WTC11 (cell line): ENCODE results near the gene FIS1. TPM values are rescaled to one million over a fixed set of nuclear protein-coding genes. Genes with fewer than 3 reads are reported as not detected.

Experiments
- CBFB ChIP-seq: sonication (generic); formaldehyde crosslinking; IDR thresholded peaks from 2 replicates; pipeline ENCODE4 v1.8.1; 2022; ENCODE audit warnings: mild to moderate bottlenecking, low read depth, missing genetic modification reagents
- FOXP1 ChIP-seq: sonication (generic); formaldehyde crosslinking; IDR thresholded peaks from 2 replicates; pipeline ENCODE4 v1.8.0; 2022; ENCODE audit warnings: missing genetic modification reagents, mild to moderate bottlenecking, moderate library complexity, borderline replicate concordance
- GRHL2 ChIP-seq: fragments of 250-450 bp; sonication (Bioruptor Pico); IDR thresholded peaks from 2 replicates; pipeline ENCODE4 v1.8.0; 2022; ENCODE audit warnings: mild to moderate bottlenecking, moderate library complexity; ENCODE audit not compliant: insufficient replicate concordance, severe bottlenecking
- KAT7 ChIP-seq: sonication (generic); formaldehyde crosslinking; IDR thresholded peaks from 2 replicates; pipeline ENCODE4 v1.8.1; 2023; ENCODE audit warnings: missing genetic modification reagents, mild to moderate bottlenecking, borderline replicate concordance
- NR3C1 ChIP-seq: sonication (generic); formaldehyde crosslinking; conservative IDR thresholded peaks from 2 replicates; pipeline ENCODE4 v1.8.1; 2023; ENCODE audit warnings: low read depth, mild to moderate bottlenecking, missing genetic modification reagents
- RELA ChIP-seq: sonication (generic); formaldehyde crosslinking; IDR thresholded peaks from 2 replicates; pipeline ENCODE4 v1.8.1; 2022; ENCODE audit warnings: missing genetic modification reagents, mild to moderate bottlenecking, borderline replicate concordance
- SOX15 ChIP-seq: fragments of 250-450 bp; sonication (Bioruptor Pico); IDR thresholded peaks from 2 replicates; pipeline ENCODE4 v1.9.0; 2021; ENCODE audit warnings: mild to moderate bottlenecking
- TP53 ChIP-seq: sonication (generic); formaldehyde crosslinking; IDR thresholded peaks from 2 replicates; pipeline ENCODE4 v1.8.1; 2023; ENCODE audit warnings: mild to moderate bottlenecking, missing genetic modification reagents
- ZBTB21 ChIP-seq: sonication (generic); formaldehyde crosslinking; IDR thresholded peaks from 2 replicates; pipeline ENCODE4 v1.8.1; 2023; ENCODE audit warnings: mild to moderate bottlenecking, missing genetic modification reagents, borderline replicate concordance
- total RNA-seq: library from RNA; stranded (reverse); gene quantifications from 3 replicates; pipeline ENCODE4 v1.2.3, GENCODE V29; 2021
- TF ChIP-seq, protein P1 (sequence below): fragments of 250-450 bp; sonication (Bioruptor Pico); IDR thresholded peaks from 2 replicates; pipeline ENCODE4 v1.9.0; 2021; ENCODE audit warnings: moderate library complexity, mild to moderate bottlenecking, inconsistent platforms, borderline replicate concordance
- TF ChIP-seq, protein P2 (sequence below): sonication (generic); formaldehyde crosslinking; IDR thresholded peaks from 2 replicates; pipeline ENCODE4 v1.8.1; 2023; ENCODE audit warnings: mild to moderate bottlenecking, missing genetic modification reagents
- TF ChIP-seq, protein P3 (sequence below): sonication (generic); formaldehyde crosslinking; IDR thresholded peaks from 2 replicates; pipeline ENCODE4 v1.8.0; 2022; ENCODE audit warnings: mild to moderate bottlenecking, missing genetic modification reagents
- TF ChIP-seq, protein P4 (sequence below): sonication (generic); formaldehyde crosslinking; IDR thresholded peaks from 2 replicates; pipeline ENCODE4 v1.8.0; 2023; ENCODE audit warnings: mild to moderate bottlenecking, missing genetic modification reagents
- TF ChIP-seq, protein P5 (sequence below): sonication (generic); formaldehyde crosslinking; IDR thresholded peaks from 2 replicates; pipeline ENCODE4 v1.8.0; 2023; ENCODE audit warnings: missing genetic modification reagents, mild to moderate bottlenecking, borderline replicate concordance

Gene FIS1
- total RNA-seq, 1 experiment from 2014 or later, result 123 TPM

DNA sequence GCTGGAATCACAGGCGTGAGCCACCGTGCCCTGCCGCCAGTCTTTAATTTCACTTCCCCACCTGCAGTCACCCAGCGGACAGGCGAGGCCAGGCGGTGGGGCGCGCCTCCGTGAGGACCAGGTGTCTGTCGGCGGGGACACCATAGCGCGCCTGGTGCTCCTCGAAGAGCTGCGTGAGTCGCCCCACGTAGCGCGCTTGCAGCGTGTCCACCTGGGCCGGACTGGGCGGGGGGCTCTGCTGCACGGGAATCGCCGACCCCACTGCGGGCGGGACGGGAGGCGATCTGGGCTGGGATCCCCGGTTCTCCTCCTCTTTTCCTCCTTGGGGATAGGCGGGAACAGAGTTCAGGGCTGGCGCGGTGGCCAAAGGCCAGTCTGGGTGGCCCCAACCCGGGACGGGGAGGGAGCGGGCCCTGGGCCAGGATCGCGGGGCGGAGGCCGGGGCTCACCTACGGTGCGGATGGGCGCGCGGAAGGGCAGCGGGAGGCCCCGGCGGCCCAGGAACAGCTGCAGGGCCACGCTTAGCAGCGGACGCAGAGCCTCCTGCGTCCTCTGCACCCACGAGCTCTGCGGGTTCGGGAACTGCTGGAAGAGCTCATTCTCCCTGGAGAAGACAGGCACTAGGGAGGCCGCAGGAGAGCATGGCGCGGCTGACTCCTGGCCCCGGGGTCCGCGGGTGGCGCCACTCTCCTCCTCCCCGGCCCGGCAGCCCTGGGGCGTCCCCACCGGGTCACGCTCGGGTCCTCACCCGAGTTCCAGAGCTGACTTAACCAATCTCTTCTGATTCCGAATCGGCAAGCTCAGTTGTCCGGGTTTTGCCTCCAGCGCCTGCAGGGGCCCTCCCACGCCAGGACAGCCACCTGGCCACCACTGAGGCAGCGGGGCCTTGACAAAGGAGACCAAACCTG, 42.9 kb downstream of the FIS1 start (continued):
- TF ChIP-seq, protein P1, sequence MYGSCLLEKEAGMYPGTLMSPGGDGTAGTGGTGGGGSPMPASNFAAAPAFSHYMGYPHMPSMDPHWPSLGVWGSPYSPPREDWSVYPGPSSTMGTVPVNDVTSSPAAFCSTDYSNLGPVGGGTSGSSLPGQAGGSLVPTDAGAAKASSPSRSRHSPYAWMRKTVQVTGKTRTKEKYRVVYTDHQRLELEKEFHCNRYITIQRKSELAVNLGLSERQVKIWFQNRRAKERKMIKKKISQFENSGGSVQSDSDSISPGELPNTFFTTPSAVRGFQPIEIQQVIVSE (CRISPR knock-in tag), result no peak
- TF ChIP-seq SOX15 (no peak), FOXP1 (peak; percentile 47; the same call in 1 of the 2 replicates), ZBTB21 (CRISPR knock-in tag) (peak; percentile 15; the same call in 1 of the 2 replicates), NR3C1 (CRISPR knock-in tag) (0 out of 2 replicates have a peak, but pooled peaks have one; percentile 56), TP53 (peak; percentile 34; the same call in 1 of the 2 replicates), RELA (CRISPR knock-in tag) (peak; percentile 69; the same call in 1 of the 2 replicates), CBFB (CRISPR knock-in tag) (0 out of 2 replicates have a peak, but pooled peaks have one; percentile 79), GRHL2 (CRISPR knock-in tag) (no peak), KAT7 (0 out of 2 replicates have a peak, but pooled peaks have one; percentile 40)
- TF ChIP-seq, protein P2, sequence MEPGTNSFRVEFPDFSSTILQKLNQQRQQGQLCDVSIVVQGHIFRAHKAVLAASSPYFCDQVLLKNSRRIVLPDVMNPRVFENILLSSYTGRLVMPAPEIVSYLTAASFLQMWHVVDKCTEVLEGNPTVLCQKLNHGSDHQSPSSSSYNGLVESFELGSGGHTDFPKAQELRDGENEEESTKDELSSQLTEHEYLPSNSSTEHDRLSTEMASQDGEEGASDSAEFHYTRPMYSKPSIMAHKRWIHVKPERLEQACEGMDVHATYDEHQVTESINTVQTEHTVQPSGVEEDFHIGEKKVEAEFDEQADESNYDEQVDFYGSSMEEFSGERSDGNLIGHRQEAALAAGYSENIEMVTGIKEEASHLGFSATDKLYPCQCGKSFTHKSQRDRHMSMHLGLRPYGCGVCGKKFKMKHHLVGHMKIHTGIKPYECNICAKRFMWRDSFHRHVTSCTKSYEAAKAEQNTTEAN (CRISPR knock-in tag), result peak; percentile 64; the same call in 1 of the 2 replicates
- TF ChIP-seq, protein P3, sequence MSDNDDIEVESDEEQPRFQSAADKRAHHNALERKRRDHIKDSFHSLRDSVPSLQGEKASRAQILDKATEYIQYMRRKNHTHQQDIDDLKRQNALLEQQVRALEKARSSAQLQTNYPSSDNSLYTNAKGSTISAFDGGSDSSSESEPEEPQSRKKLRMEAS (CRISPR knock-in tag), result peak; percentile 63
- TF ChIP-seq, protein P4, sequence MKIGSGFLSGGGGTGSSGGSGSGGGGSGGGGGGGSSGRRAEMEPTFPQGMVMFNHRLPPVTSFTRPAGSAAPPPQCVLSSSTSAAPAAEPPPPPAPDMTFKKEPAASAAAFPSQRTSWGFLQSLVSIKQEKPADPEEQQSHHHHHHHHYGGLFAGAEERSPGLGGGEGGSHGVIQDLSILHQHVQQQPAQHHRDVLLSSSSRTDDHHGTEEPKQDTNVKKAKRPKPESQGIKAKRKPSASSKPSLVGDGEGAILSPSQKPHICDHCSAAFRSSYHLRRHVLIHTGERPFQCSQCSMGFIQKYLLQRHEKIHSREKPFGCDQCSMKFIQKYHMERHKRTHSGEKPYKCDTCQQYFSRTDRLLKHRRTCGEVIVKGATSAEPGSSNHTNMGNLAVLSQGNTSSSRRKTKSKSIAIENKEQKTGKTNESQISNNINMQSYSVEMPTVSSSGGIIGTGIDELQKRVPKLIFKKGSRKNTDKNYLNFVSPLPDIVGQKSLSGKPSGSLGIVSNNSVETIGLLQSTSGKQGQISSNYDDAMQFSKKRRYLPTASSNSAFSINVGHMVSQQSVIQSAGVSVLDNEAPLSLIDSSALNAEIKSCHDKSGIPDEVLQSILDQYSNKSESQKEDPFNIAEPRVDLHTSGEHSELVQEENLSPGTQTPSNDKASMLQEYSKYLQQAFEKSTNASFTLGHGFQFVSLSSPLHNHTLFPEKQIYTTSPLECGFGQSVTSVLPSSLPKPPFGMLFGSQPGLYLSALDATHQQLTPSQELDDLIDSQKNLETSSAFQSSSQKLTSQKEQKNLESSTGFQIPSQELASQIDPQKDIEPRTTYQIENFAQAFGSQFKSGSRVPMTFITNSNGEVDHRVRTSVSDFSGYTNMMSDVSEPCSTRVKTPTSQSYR, result 0 out of 2 replicates have a peak, but pooled peaks have one; percentile 40
- TF ChIP-seq, protein P5, sequence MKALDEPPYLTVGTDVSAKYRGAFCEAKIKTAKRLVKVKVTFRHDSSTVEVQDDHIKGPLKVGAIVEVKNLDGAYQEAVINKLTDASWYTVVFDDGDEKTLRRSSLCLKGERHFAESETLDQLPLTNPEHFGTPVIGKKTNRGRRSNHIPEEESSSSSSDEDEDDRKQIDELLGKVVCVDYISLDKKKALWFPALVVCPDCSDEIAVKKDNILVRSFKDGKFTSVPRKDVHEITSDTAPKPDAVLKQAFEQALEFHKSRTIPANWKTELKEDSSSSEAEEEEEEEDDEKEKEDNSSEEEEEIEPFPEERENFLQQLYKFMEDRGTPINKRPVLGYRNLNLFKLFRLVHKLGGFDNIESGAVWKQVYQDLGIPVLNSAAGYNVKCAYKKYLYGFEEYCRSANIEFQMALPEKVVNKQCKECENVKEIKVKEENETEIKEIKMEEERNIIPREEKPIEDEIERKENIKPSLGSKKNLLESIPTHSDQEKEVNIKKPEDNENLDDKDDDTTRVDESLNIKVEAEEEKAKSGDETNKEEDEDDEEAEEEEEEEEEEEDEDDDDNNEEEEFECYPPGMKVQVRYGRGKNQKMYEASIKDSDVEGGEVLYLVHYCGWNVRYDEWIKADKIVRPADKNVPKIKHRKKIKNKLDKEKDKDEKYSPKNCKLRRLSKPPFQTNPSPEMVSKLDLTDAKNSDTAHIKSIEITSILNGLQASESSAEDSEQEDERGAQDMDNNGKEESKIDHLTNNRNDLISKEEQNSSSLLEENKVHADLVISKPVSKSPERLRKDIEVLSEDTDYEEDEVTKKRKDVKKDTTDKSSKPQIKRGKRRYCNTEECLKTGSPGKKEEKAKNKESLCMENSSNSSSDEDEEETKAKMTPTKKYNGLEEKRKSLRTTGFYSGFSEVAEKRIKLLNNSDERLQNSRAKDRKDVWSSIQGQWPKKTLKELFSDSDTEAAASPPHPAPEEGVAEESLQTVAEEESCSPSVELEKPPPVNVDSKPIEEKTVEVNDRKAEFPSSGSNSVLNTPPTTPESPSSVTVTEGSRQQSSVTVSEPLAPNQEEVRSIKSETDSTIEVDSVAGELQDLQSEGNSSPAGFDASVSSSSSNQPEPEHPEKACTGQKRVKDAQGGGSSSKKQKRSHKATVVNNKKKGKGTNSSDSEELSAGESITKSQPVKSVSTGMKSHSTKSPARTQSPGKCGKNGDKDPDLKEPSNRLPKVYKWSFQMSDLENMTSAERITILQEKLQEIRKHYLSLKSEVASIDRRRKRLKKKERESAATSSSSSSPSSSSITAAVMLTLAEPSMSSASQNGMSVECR (CRISPR knock-in tag), result 0 out of 2 replicates have a peak, but pooled peaks have one; percentile 17
